Stimulated activated CD8-positive, alpha-beta memory T cell treated with anti-CD3 and anti-CD28 coated beads, Interleukin-7, amount 100 ng/mL, for 24 hours (primary cell): ENCODE measurements around the gene PRDM16.

ENCODE experiments used
- DNase-seq: peaks from one replicate; pipeline ENCODE4 v3.0.0-alpha.2; 2020; ENCODE audit warnings: low read depth

PRDM16 gene

DNA sequence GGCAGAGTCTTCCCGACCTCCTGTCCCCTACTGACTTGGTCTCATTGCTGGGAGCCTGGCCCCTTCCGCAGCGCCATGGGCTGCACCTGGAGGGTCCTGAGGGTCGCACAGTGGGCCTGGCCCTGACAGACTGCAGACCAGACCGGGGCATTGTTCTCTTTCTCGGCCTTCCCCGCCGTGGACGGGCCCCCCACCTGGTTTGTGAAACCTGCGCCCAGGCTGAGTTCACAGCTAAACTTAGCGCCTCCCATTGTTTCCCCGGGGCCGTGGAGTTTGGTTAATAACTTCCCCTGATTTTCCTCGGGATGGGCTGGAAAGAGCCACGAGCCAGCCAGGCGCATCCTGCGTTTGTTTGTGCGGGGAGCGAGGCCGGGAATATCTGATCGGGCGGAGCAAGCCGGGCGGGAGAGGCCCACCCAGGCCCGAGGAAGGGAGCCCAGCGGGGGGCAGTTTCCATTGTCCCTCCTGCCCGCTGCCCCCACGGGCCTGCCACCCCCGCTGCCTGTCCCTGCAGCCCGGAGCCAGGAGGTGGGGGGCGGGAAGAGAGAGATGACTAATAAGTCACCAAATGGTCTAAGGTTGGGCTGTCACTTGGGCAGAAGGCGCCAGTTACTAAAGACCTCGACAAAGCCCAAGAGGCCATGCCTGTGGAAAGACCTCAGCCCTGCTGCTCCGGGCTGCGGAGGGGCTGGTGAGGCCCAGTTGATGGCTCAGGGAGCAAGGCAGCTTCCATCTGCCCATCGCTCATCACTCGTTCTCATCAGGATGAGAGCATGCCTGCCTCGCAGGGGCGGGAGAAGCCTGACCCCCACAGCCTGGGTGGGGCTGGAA, 346.5 kb downstream of the PRDM16 start:
- no peak for DNase-seq

DNA sequence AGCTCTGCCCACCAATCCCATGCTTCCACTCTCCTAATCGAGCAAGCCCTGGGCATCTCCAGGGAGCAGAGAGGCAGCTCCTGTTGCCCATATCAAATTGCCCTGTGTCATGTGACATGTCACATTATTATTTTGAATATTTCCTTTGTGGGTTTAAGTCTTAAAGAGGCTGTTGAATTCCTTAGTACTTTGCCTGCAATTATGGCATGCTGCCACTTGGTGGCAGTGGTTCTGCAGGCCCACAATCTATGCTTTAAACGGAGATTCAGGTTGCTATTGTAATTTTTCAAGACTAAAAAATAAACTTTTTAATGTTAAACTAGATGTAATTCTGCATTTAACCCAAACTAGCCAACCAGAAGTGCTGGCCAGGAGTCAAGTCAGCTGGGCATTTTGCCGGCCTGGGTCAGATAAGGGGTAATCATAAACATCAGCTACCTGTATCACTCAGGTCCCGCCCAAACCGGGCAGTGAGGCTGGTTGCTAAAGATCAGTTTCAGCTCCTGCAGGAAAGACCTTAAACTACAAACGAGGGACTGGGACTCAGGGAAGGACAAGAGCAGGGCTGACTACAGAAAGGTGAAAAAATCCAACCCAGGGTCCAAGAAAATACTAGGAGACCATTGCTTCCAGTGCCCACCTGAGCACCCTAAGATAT, 348.2 kb downstream of the PRDM16 start:
- DNase-seq, result no peak

DNA sequence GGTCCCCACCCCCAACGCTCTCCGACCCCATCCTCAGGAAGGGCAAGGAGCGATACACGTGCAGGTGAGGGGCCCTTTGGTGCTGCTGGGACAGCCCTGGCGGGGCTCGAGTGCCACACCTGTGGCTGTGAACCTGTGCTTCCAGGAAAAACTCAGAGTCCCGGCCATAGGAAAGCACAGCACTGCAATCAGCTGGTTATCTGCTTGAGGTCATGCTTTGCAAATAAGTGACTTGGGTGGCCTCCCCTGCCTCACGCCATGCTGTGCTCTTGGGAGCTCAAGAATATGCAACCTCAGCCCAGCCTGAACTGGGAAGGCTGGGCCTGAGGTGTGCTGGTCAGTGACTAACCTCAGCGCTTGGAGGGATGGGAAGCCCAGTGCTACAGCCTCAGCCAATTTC, 348.9 kb downstream of the PRDM16 start:
- DNase-seq, result no peak

DNA sequence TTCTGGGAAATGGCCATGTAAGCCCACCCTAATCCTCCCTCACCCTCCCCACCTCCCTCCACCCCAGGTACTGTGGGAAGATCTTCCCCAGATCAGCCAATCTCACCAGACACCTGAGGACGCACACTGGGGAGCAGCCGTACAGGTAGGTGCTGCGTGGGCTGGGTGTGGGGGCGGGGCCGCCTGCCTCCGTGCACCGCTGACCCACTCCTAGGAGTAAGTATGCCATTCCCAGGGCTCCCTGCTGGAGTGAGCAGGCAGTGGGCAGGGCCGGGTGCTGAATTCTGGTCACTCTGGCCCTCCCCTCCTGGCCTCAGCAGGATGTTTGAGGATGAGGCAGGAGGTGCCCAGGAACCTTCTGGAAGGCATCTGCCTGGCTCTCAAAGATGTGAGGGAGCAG, 349.6 kb downstream of the PRDM16 start:
- no peak for DNase-seq

DNA sequence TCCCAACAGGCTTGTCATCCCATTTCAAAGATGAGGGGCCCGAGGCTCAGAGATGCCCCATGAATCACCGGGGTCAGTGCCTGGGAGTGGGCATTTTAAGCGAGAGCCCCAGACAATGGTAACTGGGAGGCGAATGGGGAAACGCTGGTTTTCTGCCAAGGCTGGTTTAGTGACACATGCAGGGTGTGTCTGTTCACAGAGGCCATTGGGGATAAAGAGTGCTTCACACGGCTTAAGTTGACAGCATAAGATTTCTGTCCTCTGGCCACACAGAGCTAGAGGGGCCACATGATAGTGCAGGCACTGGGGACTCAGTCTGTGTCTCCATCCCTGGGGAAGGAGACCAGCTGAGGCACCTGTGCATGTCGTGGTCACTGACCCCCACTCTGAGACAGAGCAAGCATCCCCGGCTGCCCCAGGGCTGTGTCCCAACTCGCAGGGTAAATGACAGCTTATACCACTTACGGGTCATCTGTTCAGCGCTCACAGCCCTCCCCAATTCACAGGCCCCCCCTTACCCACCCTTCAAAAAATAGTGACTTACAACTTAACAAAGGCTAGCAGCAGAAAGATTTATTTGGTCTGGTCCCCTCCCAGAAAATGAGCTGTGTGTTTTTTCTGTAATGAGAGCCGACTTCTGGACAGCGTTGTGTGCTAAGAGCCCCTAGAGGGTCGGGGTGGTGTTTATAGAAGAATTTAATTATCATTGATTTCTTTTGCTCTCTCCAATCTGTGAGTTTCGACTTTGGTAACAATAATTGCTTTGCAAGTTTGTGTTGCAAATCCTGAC, 350.6 kb downstream of the PRDM16 start:
- DNase-seq, result no peak

DNA sequence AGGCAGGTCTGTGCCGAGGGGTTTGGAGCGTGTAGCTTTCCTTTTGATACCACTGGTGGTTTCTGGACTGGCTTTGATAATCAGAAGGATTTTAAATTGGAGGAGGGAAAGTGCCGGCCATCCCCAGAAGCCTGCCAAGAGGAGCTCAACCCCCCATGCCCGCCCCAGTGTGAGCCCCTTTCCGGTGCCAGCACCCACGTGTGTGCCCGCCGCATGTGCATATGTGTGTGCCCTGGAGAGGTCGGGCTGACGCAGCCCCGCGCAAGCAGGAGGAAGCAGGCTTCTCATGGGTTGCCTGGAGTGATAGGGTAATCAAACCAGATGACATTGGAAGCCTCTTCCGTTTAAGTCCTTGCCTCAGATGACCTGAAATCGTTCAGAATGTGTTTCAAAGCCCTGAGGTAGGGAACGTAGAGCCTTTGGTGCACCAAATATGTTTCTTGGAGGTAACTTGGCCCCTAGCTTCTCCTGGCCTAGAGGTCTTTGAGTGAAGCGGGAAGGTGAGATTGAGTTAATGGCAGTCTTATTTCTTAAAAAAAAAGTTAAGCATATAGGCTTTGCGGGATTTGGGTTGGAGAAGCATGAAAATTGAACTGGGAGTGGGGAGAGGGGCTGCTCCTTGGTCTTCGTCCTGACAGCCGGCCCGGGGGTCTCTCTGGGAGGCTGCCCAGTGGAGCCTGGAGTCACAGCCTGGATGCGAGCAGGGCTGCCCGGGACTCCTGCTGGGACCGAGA, 351.4 kb downstream of the PRDM16 start:
- no peak for DNase-seq

DNA sequence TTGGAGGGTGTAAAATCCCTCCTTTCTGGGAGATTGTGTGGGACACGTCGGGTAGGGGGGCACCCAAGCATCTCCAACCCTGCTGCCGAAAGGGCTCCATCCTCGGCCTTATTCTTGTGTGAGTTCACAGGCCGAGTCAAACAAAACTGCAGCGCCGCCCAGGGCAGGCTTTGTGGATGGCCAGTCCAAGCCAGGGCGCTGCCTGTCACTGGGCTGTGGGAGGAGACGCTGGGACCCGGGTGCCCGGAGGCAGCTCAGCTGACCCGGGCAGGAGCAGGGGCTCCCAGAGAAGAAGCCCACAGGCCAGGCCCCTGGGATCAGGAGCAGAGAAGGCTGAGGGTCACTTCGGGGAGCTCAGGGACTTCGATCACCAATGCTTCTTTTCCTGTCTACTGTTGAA, 353.6 kb downstream of the PRDM16 start:
- no peak for DNase-seq

DNA sequence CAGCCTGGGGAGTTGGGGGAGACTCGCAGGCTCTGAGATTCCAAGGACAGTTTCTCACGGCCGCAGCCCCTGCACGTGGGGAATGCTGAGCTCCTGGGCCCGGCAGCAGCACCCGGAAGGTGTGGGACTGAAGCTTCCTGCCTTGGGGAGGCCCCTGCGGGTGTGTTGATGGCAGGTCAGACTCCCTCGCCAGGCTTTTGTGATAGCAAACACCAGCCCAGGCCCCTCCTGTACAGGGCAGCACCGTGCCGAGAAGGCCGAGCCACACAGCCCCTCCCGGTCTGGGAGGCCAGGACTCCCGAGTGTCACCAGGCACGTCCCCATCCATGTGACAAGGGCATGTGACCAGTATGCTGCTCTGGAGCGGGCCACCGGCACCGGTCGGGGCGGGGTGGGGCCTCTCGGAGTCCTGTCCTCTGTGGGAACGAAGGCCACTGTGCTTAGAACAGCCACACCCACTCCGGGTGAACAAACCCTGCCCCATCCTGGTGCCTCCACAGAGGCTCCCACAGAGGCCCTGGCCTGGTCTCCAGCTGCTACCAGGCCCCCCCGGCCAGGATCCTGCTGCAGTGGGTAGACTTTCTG, 354.3 kb downstream of the PRDM16 start:
- no peak for DNase-seq

DNA sequence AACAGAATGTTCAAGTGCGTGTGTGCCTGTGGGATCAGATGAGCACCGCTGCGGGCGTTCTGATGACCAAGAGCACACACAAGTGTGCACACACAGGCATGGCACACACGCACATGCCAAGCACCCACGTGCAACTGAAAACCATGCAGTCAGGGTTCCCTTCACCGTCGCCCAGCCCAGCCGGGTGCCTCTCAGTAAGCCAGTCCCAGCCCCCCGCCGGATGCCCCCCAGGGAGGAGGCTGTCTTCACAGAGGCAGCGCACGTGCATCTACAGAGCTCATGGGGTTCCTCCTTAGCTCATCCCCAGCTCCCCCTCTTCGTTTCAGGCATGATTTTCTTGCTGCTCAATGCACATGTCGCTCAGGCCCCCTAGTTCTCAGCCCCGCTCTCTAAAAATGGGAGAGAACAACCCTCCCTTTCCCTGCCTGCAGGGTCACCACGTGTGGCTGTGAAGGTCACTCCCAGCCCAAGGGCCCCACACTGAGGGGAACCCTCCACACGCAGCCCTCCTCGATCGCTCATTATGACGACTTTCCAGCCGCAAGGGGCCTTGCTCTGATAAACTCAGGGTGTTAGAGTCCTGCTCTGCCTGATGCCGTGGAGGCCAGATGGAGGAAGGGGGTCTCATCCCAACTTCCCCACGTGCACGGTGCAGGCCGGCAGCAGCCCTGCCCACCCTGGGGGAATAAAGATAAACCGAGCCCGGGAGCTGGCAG, 355.1 kb downstream of the PRDM16 start:
- DNase-seq, result no peak

DNA sequence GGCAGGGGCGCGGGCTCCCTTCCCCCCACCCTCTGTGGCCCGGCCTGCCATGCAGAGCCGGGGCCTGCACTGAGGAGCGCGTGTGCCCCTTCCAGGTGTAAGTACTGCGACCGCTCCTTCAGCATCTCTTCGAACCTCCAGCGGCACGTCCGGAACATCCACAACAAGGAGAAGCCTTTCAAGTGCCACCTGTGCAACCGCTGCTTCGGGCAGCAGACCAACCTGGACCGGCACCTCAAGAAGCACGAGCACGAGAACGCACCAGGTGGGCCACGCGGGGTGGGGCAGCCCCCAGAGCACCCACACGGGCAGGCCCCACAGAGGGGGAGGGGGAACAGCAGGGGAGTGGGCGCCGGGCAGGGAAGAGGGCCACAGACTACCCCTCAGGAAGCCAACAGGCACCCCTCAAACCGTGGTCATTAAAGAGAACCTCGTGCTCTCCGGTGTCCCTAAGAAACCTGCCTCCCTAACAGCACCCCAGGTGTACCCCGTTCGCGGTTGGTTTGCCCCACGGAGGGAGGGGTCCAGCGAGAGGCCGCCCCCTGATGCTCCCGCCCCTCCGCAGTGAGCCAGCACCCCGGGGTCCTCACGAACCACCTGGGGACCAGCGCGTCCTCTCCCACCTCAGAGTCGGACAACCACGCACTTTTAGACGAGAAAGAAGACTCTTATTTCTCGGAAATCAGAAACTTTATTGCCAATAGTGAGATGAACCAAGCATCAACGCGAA, 356.6 kb downstream of the PRDM16 start:
- DNase-seq, result no peak

DNA sequence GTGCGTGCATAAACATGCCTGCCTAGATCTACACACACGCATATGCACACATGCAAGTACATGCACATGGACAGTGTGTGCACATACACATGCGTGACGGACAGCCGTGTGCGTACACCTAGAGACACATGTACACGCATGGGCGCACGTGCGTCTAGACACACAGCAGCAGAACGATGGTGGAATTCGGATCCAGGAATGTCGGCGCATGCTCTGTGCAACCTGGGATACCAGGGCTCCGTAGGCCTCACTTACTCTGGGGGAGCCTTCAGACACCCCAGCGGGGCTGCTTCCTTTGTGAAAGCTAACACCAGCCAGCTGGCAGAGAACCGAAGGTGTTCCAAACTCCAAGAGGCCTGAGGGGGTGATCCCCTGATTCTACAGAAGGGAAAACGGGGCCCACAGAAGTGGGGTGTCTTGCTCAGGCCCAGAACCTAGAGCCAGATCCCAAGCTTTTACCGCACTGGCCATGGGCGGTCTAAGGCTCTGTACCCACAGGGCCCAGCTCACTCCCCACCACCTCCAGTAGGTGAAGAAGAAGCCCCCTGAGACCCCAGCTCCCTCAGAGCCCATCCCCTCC, 358.0 kb downstream of the PRDM16 start:
- no peak for DNase-seq

DNA sequence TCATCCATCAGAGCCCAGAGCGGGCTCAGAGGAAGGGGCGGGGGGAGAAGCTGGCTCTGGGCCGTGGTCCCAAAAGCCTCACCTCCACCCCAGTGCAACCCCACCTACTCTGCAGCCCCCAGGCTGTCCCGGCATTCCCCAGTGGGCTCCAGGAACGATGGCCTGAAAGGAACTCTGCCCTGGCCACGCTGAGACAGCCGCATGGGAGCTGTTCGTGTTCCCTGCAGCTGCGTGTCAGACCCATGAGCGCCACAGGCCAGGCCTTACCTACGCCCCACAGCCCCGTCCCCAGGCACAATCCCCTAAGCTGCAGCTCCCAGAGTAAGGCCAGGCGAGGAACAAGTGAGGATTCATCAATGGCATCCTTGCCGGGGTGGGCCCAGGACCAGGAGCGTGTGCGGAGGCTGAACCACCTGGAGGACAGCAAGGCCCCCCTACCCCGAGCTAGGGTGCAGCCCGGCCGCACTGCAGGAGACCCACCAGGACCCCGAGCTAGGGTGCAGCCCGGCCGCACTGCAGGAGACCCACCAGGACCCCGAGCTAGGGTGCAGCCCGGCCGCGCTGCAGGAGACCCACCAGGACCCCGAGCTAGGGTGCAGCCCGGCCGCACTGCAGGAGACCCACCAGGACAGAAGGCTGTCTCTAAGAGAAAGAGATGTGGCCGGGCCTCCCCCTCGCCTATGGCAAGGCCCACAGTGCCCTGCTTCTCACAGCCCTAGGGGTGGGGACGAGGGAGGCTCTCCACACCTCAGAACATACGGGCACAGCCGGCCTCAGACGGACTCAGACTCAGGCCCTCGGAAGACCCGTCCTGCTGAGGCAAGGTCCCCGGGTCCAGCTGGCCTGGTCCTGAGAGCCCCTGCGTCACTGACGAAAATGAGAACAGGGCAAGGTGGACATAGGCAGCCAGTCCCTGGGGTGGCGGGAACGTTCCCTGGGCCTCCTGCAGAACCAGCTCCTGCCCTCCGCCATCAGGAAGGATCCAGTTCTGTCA, 359.0 kb downstream of the PRDM16 start:
- no peak for DNase-seq

DNA sequence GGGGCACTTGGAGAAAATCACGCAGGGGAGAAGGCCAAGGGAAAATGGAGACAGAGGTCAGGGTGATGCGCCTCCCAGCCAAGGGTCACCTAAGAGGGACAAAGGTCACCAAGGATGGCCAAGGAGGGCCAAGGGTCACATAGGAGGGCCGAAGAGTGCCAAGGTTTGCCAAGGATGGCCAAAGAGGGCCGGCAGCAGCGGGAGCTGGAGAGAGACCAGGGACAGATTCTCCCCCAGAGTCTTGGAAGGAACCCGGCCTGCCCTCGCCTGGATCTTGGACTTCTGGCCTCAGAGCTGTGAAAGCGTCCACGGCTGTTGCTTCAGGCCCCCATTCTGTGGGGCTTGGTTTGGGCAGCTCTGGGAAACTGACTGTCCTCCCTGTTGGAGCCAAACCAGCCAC, 359.9 kb downstream of the PRDM16 start:
- DNase-seq, result no peak

DNA sequence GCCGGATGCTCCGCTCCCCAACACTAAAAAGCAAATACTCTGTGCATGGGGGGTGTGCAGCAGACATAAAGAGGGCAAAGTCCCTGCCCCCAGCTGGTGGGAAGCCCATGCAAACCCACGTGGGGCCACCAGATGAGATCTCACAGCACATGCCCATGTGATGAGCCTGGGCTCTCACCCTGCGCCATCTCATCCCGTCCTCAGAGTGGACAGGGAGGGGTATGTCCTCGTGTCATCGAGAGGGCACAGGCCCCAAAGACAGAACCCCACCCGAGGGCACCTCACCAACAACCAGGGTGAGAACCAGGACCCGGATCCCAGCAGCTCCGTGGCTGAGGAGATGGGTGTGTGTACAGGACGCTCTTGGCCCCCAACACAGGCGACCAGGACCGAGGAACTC, 360.3 kb downstream of the PRDM16 start:
- DNase-seq, result no peak

DNA sequence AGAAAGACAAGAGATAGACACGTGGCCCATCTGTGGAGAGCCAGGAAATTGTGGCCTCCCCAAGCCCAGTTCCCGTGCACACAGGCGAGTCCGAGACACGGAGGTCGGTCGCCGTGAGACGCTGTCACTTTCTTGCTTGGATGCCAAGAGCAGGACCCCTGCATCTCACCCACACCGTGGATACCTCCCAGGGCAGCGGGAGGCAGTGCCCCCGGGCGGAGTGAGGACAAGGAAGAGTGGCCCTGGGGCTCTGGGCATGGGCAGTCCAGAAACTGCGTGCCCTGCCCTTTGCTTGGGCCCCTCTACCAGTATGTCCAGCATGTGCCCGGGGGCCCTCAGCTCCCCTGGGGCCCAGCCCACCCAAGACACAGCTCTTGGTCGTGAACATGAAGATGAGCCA, 360.8 kb downstream of the PRDM16 start:
- DNase-seq, result no peak

DNA sequence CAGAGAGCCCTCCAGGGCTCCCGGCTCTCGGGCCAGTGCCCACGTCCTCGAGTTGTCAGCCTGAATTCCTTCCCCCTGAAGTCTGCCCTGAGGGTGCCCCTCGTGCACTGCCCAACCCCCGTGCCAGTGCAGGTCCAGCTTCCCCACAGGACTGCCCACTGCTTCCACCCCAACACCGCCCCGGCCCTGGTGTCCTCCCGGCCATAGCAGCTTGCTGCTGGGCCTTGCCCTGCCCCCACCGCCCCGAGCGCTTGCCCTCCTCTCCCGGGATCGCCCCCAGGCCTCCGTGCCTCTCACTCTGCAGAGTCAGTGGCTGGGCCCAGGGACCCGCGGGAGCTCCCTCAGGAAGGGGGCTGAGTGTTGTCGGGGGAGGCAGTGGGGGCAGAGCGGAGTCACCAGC, 361.4 kb downstream of the PRDM16 start:
- no peak for DNase-seq

DNA sequence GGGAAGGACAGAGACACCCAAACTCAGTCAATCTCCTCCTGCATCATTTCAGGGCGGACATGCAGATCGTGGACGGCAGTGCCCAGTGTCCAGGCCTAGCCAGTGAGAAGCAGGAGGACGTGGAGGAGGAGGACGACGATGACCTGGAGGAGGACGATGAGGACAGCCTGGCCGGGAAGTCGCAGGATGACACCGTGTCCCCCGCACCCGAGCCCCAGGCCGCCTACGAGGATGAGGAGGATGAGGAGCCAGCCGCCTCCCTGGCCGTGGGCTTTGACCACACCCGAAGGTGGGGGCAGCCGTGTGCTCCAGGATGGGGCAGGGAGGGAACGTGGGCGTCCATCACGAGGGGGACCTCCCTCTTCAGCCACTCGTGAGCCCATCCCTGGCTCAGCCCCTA, 361.8 kb downstream of the PRDM16 start:
- DNase-seq, result no peak

DNA sequence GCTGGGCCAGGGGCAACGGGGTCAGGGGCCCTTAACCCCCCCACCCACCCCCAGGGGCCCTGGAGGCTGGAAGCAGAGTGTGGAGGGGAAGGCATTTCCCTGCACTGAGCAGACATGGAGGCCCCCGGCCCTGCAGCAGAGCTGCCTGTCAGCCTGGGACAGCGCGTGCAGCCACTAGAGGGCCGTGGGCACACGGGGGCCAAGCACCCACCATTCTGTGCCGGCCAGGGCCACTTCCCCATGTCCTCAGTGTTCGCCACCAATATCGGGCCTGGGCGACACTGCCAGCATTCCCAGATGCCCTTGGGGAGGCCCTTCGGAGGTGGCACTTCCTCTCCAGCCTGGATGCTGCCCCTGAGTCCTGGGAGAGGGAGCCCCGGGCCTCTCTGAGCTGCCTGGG, 362.3 kb downstream of the PRDM16 start:
- no peak for DNase-seq

DNA sequence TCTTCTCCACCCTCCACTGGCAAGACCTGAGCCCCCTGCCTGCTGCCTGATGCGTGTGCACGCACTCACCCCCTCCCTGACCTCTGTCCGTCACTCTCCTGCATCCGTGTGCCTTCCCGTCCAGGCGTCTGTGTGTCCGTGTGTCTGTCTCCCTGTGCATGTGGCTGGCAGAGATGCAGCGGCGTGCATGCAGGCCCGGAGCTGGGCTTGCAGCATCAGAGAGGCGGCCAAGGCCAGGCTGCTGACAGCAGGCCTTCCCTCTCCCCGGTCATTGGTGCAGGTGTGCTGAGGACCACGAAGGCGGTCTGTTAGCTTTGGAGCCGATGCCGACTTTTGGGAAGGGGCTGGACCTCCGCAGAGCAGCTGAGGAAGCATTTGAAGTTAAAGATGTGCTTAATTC, 362.7 kb downstream of the PRDM16 start:
- no peak for DNase-seq
